GM10266 (cell line): ENCODE measurements around the gene SPACA4.

Experiments
- DNase-seq: peaks from one replicate; pipeline ENCODE4 v3.0.0; 2012; ENCODE audit errors: extremely low spot score
- TF ChIP-seq, protein P1 (sequence below): IDR thresholded peaks from 2 replicates; pipeline ENCODE4 v1.5.1; 2012; ENCODE audit warnings: mild to moderate bottlenecking, low read depth; ENCODE audit not compliant: control insufficient read depth, insufficient read depth; ENCODE audit errors: missing control alignments

Gene SPACA4

GRCh38 chr19:48609571-48610108, 3.1 kb downstream of the SPACA4 start:
- no peak for DNase-seq
- TF ChIP-seq, protein P1, sequence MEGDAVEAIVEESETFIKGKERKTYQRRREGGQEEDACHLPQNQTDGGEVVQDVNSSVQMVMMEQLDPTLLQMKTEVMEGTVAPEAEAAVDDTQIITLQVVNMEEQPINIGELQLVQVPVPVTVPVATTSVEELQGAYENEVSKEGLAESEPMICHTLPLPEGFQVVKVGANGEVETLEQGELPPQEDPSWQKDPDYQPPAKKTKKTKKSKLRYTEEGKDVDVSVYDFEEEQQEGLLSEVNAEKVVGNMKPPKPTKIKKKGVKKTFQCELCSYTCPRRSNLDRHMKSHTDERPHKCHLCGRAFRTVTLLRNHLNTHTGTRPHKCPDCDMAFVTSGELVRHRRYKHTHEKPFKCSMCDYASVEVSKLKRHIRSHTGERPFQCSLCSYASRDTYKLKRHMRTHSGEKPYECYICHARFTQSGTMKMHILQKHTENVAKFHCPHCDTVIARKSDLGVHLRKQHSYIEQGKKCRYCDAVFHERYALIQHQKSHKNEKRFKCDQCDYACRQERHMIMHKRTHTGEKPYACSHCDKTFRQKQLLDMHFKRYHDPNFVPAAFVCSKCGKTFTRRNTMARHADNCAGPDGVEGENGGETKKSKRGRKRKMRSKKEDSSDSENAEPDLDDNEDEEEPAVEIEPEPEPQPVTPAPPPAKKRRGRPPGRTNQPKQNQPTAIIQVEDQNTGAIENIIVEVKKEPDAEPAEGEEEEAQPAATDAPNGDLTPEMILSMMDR, result no peak

- TF ChIP-seq, protein P1, result no peak
Observed at GRCh38 chr19:48611872-48612271, 5.3 kb downstream of the SPACA4 start.

DNA sequence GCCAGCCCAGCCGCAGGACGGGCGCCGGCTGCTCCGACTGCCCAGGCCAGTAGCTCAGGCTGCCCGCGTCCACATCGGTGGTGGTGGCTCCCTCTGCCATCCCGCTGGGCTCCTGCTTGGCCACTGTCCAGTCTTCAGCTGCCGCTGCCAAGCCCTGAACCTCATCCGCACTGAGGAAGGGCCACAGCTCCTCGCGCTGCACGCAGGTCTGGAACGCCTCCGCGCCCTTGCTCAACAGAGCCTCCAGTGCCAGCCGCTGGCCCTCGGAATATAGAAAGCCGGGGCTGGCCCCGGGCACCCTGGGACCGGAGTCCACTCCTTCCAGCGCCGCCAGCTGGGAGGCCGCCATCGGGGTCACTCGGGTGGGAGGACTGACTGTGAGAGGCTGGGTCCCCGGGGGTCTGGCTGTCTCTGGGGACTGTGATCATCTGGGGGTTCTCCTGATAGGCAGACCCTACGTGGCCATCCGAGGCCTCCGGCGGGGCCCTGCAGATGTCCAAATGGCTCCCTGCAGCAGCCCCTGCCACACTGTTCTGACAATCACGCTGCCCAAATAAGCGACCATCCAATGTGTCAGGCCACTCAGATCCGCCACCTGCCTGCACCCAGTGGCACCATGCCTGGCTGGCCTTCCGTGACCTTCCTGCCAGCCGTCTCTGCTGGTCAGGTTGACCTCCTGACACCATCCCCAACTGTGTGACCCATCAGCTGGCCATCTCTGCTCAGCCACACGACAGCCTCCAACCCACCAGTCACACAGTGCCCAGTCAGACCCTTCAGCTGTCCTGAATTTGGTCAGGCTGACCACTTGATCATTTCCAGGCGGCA, 6.7 kb downstream of the SPACA4 start:
- TF ChIP-seq, protein P1, result no peak

More at GRCh38 chr19:48611872-48612271, 5.3 kb downstream of the SPACA4 start:
- DNase-seq, result no peak

DNA sequence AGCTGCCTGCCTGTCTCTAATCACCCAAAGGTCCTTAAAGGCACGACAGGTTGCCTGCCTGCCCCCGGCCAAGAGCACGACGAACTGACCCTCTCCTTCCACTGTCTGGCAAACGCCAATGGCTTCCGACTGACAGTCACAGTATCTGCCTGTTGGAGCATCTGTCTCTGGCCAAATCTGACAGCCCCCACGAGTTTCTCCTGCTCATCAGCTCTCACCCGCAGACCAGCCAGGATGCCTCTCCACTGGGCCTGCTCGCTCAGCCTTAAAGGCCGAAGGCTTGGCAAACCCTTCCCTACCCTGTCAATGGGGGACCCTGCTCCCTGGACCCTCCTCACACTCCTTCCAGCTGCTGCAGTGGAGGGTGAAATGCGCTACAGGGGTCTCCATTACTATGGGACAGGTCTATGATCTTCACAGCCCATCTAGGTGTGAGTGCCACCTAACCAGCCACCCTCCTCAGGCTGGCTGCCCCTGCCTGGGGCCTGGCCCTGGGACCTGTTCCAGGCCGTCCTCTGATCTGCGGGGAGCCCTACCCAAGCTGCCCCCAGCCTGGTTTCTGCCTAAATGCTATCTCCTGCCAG, 7.4 kb downstream of the SPACA4 start:
- TF ChIP-seq, protein P1, result no peak
- no peak for DNase-seq

More for the DNA sequence above, 6.7 kb downstream of the SPACA4 start:
- DNase-seq, result no peak

GRCh38 chr19:48614436-48615230, 8.1 kb downstream of the SPACA4 start, which contains the start of gene FAM83E:
Gene FAM83E (minus strand): TSS chr19:48615076. CDS start chr19:48613372, 1,704 bp downstream.
- DNase-seq, result no peak
- TF ChIP-seq, protein P1, result no peak

DNA sequence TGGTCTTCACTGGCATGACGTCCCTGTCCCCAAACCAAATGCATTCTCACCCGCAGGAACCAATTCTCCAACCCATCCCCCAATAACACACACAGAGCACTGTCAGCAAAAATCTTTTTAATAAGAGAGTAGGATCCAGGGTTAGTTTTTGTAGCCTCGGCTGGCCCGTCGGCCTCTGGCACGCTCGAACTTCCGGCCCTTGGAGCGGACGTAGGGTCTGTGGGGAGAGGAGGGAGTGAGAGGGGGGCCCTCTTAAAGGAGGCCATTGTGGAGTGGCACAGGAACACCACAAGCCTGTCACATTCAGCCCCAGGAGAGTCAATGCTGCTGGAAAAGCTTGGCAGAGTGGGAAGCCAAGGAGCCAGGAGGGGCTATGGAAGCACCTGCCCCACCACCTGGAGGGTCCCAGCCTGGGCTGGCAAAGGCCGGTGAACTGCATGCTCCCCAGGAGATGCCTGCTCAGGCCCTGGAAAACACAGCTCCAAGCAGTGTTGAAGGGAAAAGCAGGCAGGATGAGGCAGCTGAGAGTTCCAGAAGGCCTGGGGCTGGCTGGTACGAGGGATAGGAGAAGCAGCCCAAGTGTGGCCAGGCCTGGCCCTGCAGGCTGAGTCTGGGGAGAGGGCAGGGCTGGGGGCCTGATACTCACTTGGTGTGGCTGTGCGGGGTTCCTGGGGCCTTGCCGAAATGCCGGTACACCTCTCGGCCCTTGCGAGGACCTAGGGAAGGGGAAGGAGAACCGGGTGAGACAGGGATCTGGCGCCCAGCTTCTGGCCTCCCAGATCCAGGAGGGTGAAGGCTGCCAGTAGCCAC, 8.9 kb downstream of the SPACA4 start:
- TF ChIP-seq, protein P1, result no peak
- DNase-seq, result no peak
